OCI-LY7 (cell line): Measurements from ENCODE around the gene HTR2A.

Experiments used
- EZH2phosphoT487 ChIP-seq: fragments of 200-600 bp; sonication (generic); IDR thresholded peaks from 2 replicates; pipeline ENCODE4 v1.6.1; 2018; ENCODE audit warnings: low read depth, borderline replicate concordance, mild to moderate bottlenecking, mixed run types, antibody characterized with exemption, low read length, moderate library complexity, mixed read lengths
- TF ChIP-seq, protein P1 (sequence below): fragments of 200-600 bp; sonication (generic); conservative IDR thresholded peaks from 2 replicates; pipeline ENCODE4 v1.5.1; 2014; ENCODE audit warnings: mild to moderate bottlenecking, antibody characterized with exemption, low read length, moderate library complexity, mixed read lengths

DNA sequence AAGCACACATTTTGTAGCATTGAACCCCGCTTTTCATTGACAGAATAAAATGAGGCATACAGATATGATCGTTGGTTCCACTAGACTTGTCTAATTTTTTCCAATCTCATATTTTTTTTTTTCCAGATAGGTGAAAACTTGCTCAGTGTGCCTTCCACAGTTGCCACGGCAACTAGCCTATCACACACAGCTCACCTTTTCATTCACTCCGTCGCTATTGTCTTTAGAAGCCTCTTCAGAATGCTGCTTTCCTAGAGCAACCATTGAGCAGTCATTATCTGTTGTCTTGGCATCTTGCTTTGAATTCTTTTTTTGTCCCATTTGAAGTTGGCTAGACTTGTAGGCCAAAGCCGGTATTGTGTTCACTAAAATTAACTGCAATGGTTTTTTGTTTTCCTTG is 62.2 kb downstream of the HTR2A start:
- TF ChIP-seq, protein P1, sequence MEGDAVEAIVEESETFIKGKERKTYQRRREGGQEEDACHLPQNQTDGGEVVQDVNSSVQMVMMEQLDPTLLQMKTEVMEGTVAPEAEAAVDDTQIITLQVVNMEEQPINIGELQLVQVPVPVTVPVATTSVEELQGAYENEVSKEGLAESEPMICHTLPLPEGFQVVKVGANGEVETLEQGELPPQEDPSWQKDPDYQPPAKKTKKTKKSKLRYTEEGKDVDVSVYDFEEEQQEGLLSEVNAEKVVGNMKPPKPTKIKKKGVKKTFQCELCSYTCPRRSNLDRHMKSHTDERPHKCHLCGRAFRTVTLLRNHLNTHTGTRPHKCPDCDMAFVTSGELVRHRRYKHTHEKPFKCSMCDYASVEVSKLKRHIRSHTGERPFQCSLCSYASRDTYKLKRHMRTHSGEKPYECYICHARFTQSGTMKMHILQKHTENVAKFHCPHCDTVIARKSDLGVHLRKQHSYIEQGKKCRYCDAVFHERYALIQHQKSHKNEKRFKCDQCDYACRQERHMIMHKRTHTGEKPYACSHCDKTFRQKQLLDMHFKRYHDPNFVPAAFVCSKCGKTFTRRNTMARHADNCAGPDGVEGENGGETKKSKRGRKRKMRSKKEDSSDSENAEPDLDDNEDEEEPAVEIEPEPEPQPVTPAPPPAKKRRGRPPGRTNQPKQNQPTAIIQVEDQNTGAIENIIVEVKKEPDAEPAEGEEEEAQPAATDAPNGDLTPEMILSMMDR = no peak
- no peak for TF ChIP-seq EZH2phosphoT487
